AG04450 (cell line): ENCODE measurements around the gene ZC3H4. TPM values are rescaled to one million over a fixed set of nuclear protein-coding genes. Genes with fewer than 3 reads are reported as not detected.
A peak's percentile ranks its signal among the peaks of the same experiment; 100 is the strongest.

Experiments used
- CTCF ChIA-PET: fragments of 300-600, 350-600 bp; formaldehyde crosslinking; extraction: SDS; loops from one replicate; lab custom pipeline; 2022; ENCODE audit warnings: antibody characterized with exemption, inconsistent platforms; lab: Charles Lee
- POLR2A ChIA-PET: fragments of 350-600 bp; formaldehyde crosslinking; extraction: SDS; loops from one replicate; lab custom pipeline; 2021; ENCODE audit warnings: antibody characterized with exemption, inconsistent platforms; lab: Yijun Ruan, JAX
- DNase-seq: peaks from one replicate; pipeline ENCODE4 v3.0.0-alpha.2; 2011; ENCODE audit warnings: low read depth, low spot score
- H3K27ac ChIP-seq: one replicate; pipeline ENCODE4 v1.5.1; 2012; ENCODE audit warnings: low read depth, low read length, control low read depth
- H3K27me3 ChIP-seq: one replicate; pipeline ENCODE4 v1.6.0; 2012; ENCODE audit warnings: low read length; ENCODE audit not compliant: control insufficient read depth, insufficient read depth
- H3K4me3 ChIP-seq: 2 replicates; pipeline ENCODE4 v1.5.1; 2011; ENCODE audit warnings: mild to moderate bottlenecking, low read depth, low read length, control low read depth
- H3K9me3 ChIP-seq: 2 replicates; pipeline ENCODE4 v1.5.1; 2012; ENCODE audit warnings: low read length; ENCODE audit not compliant: control insufficient read depth, insufficient read depth
- CTCF ChIP-seq: IDR thresholded peaks from 2 replicates; pipeline ENCODE4 v1.5.1; 2011; ENCODE audit warnings: low read depth, low read length, control low read depth, inconsistent platforms
- polyA plus RNA-seq: library from polyadenylated mRNA; depleted of rRNA; stranded (reverse); fragments of >200 nt; gene quantifications from 2 replicates; pipeline ENCODE4 v1.2.3, GENCODE V29; 2011; rRNA removed

ZC3H4 gene
- polyA plus RNA-seq, 1 experiment: 4.9 TPM

DNA sequence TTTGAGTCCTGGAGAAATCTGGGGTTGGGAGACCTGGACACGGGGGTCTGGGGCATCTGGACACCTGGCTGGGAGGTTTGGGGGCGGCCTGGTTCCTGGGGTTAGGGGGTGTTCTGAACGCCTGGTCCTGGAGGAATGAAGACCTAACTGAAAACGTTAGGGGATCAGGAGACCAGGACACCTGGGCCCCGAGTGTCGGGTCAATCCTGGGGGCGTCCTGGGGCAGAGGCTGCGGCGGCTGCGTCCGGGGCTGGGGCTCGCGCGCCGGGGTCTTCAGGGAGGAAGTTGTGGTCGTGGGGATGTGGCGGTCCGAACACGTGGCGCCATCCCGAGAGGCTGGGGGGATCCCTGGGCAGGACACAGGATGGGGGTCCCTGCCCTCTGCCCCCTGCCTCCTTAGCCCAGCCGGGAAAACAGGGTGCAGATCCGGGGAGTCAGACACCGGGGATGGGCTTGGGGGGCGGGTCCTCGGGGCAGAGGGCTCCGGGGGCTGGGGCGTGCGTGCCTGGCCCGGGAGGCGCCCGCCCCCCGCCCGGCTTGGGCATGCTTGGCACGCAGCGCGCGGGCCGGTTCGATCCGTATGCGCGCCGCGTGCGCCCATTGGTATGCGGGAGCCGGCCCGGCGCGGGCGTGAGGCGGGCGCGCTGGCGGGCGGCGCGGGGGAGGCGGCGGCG lies 93.3 kb downstream of the ZC3H4 start:
- Histone ChIP-seq H3K4me3 (peak overlapping the region; percentile 27), H3K27ac (no peak overlapping the region), H3K9me3 (no peaks in the 10 kb centered on the region), H3K27me3 (peaks cover 52% of the 10 kb centered on the region)
- no peak for TF ChIP-seq CTCF
- POLR2A ChIA-PET: no interaction called here
- DNase-seq: no peak
- CTCF ChIA-PET: interaction anchor here (1.0 kb wide), 2 partner anchors 7 to 16 kb away, joined by 3 to 4 read pairs; no protein-coding TSS in a partner anchor

DNA sequence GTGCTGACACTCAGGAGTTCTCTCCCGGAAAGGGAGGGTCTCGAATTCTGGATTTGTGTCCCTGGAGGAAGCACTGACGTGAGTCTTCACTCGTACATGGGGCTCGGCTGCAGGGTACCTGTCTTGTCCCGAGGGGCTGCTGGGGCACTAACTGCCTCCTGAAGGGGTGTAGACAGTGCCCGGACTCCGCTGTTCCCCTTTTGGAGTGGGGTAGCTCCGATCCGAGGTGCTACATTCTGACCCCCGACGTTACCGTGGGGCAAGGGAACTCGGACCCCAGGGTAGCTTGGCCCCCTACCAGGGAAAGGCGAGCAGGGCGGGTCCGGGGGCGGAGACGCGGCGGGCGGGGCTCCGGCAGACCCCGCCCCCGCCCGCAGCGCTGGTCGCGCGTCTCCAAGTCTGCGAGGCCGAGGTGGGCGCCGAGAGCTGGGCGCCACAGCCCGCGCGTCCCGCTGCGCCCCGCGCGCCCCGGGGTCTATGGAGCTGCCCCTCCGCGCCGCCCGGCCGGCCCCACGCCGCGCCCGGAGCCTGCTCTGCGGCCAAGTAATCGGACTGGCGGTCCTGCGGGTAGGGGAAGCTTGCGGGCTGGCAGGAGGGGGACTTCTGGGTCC lies 94.0 kb downstream of the ZC3H4 start, which contains the start of gene NPAS1:
TSS of gene NPAS1 (plus strand) at position 407 of the 611 bp plus-strand sequence. CDS start 1,211 bp downstream, outside the sequence.
- no peak within 1 kb of the TSS for H3K27ac ChIP-seq
- TF ChIP-seq CTCF: no peak
- ChIA-PET CTCF (interaction anchor here (1.0 kb wide), 1 partner anchor 17 kb away, joined by 3 read pairs; no protein-coding TSS in a partner anchor), POLR2A (no interaction called here)
- DNase-seq: no peak
- H3K4me3 ChIP-seq: peak within 1 kb of the TSS; percentile 27
- H3K27me3 ChIP-seq: peaks cover 49% of the 10 kb centered on the region
- H3K9me3 ChIP-seq: no peaks in the 10 kb centered on the region

DNA sequence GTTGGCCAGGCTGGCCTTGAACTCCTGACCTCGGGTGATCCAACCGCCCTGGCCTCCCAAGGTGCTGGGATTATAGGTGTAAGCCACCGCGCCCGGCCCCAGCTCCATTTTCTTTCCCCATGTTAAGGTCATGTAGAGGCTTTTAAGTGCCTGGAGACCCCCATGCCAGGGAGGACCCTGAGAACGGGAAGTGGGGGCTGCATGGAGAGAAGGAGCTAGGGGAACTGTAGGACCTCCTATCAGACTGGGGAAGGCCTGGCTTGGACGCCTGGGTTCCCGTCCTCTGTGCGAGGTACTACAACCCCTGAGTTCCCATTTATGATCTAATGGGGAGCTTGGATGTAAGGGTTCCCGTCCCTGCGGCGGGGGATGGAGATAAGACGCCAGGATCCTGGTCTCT lies 94.7 kb downstream of the ZC3H4 start:
- TF ChIP-seq CTCF: no peak
- DNase-seq: no peak
- ChIA-PET POLR2A (no interaction called here), CTCF (interaction anchor here (1.0 kb wide), 1 partner anchor 18 kb away, joined by 3 read pairs; no protein-coding TSS in a partner anchor)
- Histone ChIP-seq H3K27ac (no peak overlapping the region), H3K4me3 (no peak overlapping the region), H3K9me3 (no peaks in the 10 kb centered on the region), H3K27me3 (peaks cover 43% of the 10 kb centered on the region)

Other genes with a start within 250 kb of the ZC3H4 start
- 0.30 and 0.36 TPM in 2 replicates for gene NPAS1, start 93.9 kb downstream of the ZC3H4 start, polyA plus RNA-seq
- gene TMEM160, start 65.2 kb downstream of the ZC3H4 start, polyA plus RNA-seq: 5.3 and 9.3 TPM in 2 replicates
- gene SAE1, start 17.1 kb upstream of the ZC3H4 start, polyA plus RNA-seq: 142 and 165 TPM in 2 replicates
- 3.6 and 4.4 TPM in 2 replicates for gene BBC3, start 117.4 kb upstream of the ZC3H4 start, polyA plus RNA-seq
- gene CCDC9, start 142.7 kb upstream of the ZC3H4 start, polyA plus RNA-seq: 5.0 and 6.6 TPM in 2 replicates
- gene INAFM1, start 161.1 kb upstream of the ZC3H4 start, polyA plus RNA-seq: 2.4 and 5.0 TPM in 2 replicates
- gene C5AR1, start 196.1 kb upstream of the ZC3H4 start, polyA plus RNA-seq: 0.50 and 0.53 TPM in 2 replicates
- not detected in 2 replicates for gene C5AR2, start 218.4 kb upstream of the ZC3H4 start, polyA plus RNA-seq
- 4.2 and 6.0 TPM in 2 replicates for gene DHX34, start 235.5 kb upstream of the ZC3H4 start, polyA plus RNA-seq